ENCODE results near the gene COL20A1.

The COL20A1 gene

GRCh38 chr20:63373996-63374395 is 81.0 kb downstream of the COL20A1 start:
- no peak for ATAC-seq
- TF ChIP-seq SNAI2 (CRISPR knock-in tag; IDR thresholded peaks at IDR 0.05), result no peak
- TF ChIP-seq GLIS3 (CRISPR knock-in tag; IDR thresholded peaks at IDR 0.05), result no peak
- TF ChIP-seq TCF4 (CRISPR knock-in tag; IDR thresholded peaks at IDR 0.05; ENCODE audit: borderline replicate concordance), result no peak
- no peak for TF ChIP-seq BACH2 (CRISPR knock-in tag; IDR thresholded peaks at IDR 0.05; ENCODE audit: borderline replicate concordance)
- TF ChIP-seq CSDC2 (CRISPR knock-in tag; IDR thresholded peaks at IDR 0.05), result no peak
- no peak for TF ChIP-seq ZNF8 (CRISPR knock-in tag; IDR thresholded peaks at IDR 0.05)
- TF ChIP-seq ZFP3 (CRISPR knock-in tag; IDR thresholded peaks at IDR 0.05), result no peak
- TF ChIP-seq TOX (CRISPR knock-in tag; IDR thresholded peaks at IDR 0.05; ENCODE audit: borderline replicate concordance), result no peak
- TF ChIP-seq, protein P1, sequence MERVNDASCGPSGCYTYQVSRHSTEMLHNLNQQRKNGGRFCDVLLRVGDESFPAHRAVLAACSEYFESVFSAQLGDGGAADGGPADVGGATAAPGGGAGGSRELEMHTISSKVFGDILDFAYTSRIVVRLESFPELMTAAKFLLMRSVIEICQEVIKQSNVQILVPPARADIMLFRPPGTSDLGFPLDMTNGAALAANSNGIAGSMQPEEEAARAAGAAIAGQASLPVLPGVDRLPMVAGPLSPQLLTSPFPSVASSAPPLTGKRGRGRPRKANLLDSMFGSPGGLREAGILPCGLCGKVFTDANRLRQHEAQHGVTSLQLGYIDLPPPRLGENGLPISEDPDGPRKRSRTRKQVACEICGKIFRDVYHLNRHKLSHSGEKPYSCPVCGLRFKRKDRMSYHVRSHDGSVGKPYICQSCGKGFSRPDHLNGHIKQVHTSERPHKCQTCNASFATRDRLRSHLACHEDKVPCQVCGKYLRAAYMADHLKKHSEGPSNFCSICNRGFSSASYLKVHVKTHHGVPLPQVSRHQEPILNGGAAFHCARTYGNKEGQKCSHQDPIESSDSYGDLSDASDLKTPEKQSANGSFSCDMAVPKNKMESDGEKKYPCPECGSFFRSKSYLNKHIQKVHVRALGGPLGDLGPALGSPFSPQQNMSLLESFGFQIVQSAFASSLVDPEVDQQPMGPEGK (CRISPR knock-in tag; IDR thresholded peaks at IDR 0.05; ENCODE audit: borderline replicate concordance), result no peak

DNA sequence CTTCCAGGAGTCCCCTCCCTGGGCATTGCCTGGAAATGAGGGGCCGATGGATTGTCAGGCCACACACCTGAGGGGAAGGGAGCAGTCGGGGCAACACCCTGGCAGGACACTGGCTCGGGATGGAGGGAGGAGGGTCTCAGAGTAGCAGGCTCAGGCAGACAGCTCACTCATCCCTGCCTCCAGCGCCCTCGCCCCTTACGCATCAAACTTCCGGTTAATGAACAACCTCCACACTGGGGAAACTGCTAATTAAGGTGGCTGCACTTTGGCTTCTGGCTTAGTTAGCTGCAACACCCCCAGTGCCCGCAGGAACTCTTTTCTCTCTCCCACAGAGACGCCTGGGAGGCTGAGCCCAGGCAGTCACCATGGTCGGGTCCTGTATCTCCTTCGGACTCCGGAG is 81.5 kb downstream of the COL20A1 start:
- no peak for TF ChIP-seq ZNF565 (CRISPR knock-in tag; conservative IDR thresholded peaks at IDR 0.05; ENCODE audit: low read depth)
- ATAC-seq, result no peak

DNA sequence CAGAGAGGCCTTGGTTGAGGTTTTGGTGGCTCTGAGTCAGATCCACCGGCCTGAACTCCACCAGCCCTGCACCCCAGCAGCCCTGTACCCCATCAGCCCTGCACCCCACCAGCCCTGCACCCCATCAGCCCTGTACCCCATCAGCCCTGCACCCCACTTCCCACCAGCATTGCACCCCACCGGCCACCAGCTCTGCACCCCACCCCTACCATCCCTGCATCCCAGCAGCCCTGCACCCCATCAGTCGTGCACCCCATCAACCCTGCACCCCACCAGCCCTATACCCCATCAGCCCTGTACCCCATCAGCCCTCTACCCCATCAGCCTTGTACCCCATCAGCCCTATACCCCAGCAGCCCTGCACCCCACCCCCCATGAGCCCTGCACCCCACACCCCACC is 82.5 kb downstream of the COL20A1 start:
- no peak for ATAC-seq
- no peak for TF ChIP-seq ZFP3 (CRISPR knock-in tag; IDR thresholded peaks at IDR 0.05)
- TF ChIP-seq SNAI2 (CRISPR knock-in tag; IDR thresholded peaks at IDR 0.05), result no peak
- no peak for TF ChIP-seq ZNF8 (CRISPR knock-in tag; IDR thresholded peaks at IDR 0.05)

DNA sequence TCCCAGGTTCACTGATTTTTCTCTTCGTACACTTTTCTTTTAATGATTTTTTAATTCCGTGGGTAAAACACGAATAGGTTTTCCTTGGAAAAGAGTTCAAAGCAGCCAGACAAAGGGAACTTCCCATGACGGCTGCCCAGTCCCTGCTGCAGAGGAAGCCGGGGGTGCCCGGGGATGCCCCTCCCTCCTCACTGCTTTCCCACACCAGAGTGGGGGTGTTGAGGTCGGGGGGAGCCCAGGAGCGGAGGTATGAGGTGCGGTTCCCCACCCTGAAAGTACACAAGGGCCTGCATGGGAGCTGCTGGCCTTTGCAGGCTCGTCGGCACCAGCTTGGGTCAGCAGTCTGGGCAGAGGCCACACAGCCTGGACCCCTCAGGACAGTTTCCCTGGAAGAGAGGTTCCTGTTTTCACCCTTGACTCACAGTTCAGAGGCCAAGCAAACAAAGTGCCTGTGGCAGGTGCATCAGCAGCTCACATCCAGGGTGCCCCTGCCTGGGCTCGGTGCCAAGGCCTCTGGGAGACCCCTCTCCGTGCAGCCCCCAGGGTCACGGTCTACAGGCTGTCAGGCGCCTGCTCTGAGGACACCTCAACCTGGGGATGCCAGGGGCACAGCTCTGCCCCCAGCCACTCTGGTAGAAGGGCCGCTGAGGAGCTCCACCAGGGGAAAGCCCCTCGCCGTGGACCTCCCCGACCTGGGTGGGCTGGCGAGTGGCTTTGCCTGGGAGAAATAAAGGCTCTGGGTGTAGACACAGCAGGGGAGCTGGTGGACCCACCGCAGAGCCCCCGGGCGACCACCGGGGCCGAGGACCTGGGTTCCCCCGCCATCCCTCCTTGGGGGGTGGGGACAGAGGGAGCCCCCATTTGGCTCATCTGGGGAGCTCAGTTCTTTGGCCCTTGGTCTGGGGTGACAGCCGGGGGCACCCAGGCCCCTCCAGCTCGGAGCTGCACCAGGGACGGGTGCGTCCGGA is 83.6 kb downstream of the COL20A1 start:
- no peak for ATAC-seq
- no peak for TF ChIP-seq CREB5 (CRISPR knock-in tag; IDR thresholded peaks at IDR 0.05; ENCODE audit: low read depth)
- TF ChIP-seq TOX (CRISPR knock-in tag; IDR thresholded peaks at IDR 0.05; ENCODE audit: borderline replicate concordance), result no peak
- no peak for TF ChIP-seq ISL1 (CRISPR knock-in tag; IDR thresholded peaks at IDR 0.05)

- ATAC-seq, result no peak
- TF ChIP-seq CREB5 (CRISPR knock-in tag; IDR thresholded peaks at IDR 0.05; ENCODE audit: low read depth) (no peak), SNAI2 (CRISPR knock-in tag; IDR thresholded peaks at IDR 0.05) (no peak), TCF4 (CRISPR knock-in tag; IDR thresholded peaks at IDR 0.05; ENCODE audit: borderline replicate concordance) (no peak), TSHZ2 (CRISPR knock-in tag; IDR thresholded peaks at IDR 0.05) (no peak), CSRNP3 (CRISPR knock-in tag; IDR thresholded peaks at IDR 0.05) (no peak), OSR1 (CRISPR knock-in tag; IDR thresholded peaks at IDR 0.05) (no peak), ZC3H10 (CRISPR knock-in tag; IDR thresholded peaks at IDR 0.05) (no peak), ZNF8 (CRISPR knock-in tag; IDR thresholded peaks at IDR 0.05) (no peak), POU6F1 (CRISPR knock-in tag; IDR thresholded peaks at IDR 0.05; ENCODE audit: borderline replicate concordance, low read depth) (no peak), GLIS3 (CRISPR knock-in tag; IDR thresholded peaks at IDR 0.05) (no peak), ZNF565 (CRISPR knock-in tag; conservative IDR thresholded peaks at IDR 0.05; ENCODE audit: low read depth) (no peak), ARNTL (CRISPR knock-in tag; IDR thresholded peaks at IDR 0.05; ENCODE audit: borderline replicate concordance, low read depth) (no peak), CSDC2 (CRISPR knock-in tag; IDR thresholded peaks at IDR 0.05) (no peak)
- TF ChIP-seq, protein P1 (CRISPR knock-in tag; IDR thresholded peaks at IDR 0.05; ENCODE audit: borderline replicate concordance), result no peak
Observed at GRCh38 chr20:63377256-63377941, 84.4 kb downstream of the COL20A1 start.
